ENCODE measurements around the gene TSPAN18.

DNA sequence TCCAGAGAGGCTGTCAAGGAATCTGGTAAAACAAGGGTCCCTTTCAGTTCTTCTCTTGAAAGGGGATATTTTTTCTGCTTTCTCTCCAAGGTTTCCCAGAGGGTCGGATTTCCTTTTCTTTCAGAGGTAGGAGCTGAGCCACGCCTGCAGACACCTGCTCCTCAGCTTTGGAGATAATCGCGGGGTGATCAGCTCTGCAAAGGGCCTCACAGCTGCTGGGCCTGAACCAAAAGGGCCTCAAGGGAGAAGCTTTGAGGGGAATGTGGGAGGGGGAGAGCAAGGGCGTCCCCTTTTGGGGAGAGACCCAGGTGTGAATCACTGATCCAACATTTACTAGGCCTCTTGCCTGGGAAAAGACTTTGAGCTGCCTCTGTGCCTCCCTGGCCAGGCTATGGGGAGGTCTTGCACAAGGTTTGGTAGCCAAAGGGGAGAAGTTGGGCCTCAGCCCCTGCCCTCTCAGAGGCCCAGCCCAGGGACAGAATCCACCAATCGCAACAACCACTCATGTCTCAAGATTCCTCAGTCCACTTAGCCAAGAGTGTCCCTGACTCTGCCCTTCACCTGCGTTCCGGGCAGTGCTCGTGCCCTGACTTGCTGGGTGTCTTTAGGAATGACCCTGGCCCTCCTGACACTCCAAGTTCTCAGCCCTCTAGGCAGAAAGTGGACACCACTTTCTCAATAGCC lies 237.9 kb downstream of the TSPAN18 start:
- TF ChIP-seq POLR2A (IDR thresholded peaks at IDR 0.05), result no peak
- no peak for TF ChIP-seq CTCF (IDR thresholded peaks at IDR 0.05)
- TF ChIP-seq EP300 (IDR thresholded peaks at IDR 0.05), result no peak

Data from stomach (tissue), 4 donors.